Kasumi-1 (cell line): ENCODE measurements around the gene SPIN2B.
"Not testable (repeated sequence)": the region's sequence is repeated elsewhere in the genome, so short reads cannot be mapped to it uniquely, and the experiment has no call there.

Source experiments
- DNase-seq, 2 experiments: peaks; one replicate each; lab custom pipeline; 2025; lab: John Stamatoyannopoulos, UW

SPIN2B gene

DNA sequence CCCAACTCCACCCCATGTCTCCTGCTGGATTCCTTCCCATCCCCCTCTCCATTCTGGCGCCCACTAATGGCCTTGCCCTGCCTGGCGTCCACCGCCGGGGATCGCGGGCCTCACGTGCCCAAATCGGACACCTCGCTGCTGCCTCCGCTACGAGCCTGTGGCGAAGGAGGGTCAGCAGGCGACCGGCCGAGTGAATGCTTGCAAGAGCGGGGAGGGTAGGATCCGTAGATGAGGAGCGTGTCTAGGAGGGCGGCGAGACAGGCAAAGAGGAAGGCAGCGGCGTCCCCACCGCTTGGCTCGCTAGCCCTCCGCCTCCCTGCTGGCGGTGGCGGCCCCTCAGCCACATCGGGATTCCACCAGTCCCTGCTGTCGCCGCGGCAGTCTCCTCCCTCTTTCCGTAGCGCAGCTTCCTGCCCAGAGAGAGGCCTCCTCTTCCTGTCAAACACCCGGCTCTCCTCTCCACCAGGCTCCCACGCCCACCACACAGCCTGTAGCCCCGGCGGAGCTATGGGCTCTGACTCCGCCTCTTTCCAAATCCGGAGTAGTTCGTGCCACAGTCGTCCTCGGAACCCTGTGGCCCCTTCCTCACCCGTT is at the start of gene SPIN2B:
SPIN2B (minus strand) TSS at position 387 of the 594 bp plus-strand sequence.
- DNase-seq: peak; percentile 85 to 87

DNA sequence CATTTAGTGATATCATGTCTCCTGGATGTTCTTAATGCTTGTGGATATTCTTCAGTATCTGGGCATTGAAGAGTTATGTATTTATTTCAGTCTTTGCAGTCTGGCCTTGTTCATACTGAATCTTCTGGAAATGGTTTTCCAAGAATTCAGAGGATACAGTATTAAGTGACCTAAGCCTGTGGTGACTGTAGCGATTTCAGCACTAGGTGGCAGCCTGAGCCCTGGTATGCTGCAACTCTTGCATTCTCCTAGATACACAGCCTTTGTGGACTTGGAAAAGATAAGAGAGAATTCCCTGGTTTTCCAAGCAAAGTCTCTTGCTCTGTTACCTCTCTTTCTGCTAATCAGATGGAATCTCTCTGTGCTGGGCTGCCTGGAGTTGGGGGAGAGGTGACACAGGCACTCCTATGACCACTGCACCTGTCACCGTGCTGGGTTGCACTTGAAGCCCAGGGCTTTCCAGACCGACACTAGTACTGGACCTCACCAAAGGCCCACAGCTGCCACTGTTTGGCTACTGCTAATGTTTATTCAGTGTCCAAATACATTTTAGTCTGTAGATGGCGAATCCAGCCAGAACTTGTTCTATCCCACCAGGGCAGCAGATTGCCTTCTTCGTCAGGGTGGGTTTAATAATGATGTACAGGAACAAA is 35.2 kb upstream of the SPIN2B start:
- peak; percentile 34 for DNase-seq

DNA sequence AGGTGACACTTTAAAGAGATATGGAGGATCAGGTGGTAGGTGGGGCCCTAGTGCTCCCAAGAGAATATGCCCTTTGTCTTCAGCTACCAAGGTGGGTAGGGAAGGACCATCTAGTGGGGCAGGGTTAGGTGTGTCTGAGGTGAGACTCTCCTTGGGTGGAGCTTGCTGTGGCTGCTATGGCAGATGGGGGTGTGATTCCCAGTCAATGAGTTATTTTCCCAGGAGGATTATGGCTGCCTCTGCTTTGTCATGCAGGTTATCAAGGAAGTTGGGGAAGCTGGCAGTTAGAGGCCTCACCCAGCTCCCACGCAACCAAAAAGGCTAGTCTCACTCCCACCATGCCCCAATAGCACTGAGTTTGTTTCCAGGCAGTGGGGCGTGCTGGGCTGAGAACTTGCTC is 33.8 kb upstream of the SPIN2B start:
- no peak for DNase-seq

DNA sequence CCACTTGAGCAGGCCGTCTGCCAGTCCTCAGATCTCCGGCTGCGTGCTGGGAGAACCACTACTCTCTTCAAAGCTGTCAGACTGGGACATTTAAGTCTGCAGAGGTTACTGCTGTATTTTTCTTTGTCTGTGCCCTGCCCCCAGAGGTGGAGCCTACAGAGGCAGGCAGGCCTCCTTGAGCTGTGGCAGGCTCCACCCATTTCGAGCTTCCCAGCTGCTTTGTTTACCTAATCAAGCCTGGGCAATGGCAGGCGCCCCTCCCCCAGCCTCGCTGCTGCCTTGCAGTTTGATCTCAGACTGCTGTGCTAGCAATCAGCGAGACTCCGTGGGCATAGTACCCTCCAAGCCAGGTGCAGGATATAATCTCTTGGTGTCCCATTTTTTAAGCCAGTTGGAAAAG is 30.9 kb upstream of the SPIN2B start:
- not testable (repeated sequence) for DNase-seq

DNA sequence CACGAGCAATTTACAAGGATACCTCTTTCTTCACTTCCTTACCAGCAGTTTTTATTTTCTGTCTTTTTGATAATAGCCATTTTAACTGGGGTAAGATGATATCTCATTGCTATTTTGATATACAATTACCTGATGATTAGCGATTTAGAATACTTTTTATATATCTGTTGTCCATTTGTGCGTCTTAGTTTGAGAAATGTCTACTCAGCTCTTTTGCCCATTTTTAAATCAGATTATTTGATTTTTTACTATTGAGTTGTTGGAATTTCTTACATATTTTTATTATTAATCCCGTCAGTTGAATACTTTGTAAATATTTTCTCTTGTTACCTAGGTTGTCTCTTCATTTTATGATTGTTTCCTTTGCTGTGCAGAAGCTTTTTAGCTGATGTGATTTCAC is 17.3 kb upstream of the SPIN2B start:
- DNase-seq: no peak

DNA sequence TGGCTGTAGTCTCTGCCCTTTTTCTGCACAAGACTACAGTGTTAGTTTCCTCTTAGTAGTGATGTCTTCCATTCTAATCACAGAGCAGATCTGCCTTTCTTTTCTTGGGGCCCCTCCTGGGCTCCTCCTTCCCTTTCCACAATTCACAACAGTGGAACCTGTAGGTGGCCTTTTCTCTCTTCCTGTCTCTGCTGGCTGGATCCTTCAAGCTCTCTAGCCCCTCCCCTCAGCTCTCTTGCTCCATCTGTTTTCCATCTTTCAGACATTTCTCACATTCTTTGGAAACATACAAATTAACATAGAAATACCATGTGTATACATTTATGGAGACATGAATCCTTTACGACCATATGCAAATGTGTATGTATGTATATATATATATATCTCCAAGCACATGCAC is 16.2 kb upstream of the SPIN2B start:
- DNase-seq: no peak

DNA sequence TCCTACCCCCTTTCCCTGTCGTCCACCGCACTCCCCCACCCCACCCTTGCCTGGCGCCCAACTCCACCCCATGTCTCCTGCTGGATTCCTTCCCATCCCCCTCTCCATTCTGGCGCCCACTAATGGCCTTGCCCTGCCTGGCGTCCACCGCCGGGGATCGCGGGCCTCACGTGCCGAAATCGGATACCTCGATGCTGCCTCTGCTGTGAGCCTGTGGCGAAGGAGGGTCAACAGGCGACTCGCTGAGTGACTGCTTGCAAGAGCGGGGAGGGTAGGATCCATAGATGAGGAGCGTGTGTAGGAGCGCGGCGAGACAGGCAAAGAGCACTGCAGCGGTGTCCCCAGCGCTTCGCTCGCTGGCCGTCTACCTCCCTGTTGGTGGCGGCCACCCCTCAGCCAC is 15.7 kb upstream of the SPIN2B start, which contains the start of gene SPIN2A:
SPIN2A (minus strand) TSS at position 325 of the 400 bp plus-strand sequence. CDS start 800 bp downstream, outside the sequence.
- DNase-seq: not testable (repeated sequence)

DNA sequence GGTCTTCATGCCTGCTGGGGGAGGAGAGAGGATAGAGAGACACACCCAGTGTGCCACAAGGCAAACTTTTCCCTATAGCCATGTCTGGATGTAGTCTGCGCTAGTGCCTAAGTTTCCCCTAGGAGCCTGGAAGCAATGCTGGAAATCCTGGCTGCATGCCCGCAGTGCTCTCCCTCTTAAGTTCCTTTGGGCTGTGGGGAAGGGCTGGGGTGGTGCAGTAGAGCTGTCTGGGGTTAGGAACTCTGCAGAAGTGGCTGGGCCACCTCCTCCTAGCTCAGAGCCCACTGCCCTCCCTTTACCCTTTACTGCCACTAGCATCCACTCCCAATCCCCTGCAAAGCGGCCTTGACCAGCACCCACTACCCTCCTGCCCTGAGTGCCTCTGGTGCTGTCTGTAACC is 15.2 kb upstream of the SPIN2B start:
- not testable (repeated sequence) for DNase-seq

DNA sequence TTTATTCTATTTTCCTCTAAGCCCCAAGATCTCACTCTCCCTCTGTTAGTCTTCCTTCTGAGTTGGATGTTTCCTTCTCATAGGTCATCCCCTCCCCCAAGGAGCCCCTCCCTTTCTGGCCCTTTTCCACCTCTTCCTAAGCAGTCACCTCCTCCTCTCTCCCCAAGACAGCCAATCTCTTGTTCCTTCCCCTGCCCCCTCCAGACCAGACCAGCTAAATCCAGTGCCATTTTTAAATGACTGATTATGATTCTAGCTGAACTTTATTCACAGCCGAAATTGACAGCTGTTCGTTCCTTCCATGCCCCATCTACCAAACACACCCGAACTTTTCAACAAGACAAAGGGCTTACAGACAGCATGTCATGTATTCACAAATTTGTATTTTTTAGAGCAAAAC is 13.9 kb upstream of the SPIN2B start:
- no peak for DNase-seq

DNA sequence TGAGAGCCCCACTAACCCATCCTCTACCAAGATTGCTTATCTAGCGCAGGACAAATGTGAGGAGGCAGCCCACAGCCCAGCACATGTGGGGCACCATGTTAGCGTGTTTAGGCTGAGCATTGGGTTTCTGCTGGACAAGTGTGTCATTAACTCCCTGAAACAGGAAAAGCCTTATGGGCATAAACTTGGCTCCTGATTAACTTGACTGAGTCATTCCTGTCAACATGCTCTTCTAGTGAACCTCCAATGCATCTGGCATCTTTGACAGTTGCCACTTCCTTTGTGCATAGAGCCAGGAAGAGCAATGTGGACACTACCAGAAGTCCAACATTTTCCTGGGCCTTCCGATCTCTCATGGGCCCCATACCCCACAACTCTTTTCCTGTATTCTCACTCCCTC is 13.4 kb upstream of the SPIN2B start:
- no peak for DNase-seq

DNA sequence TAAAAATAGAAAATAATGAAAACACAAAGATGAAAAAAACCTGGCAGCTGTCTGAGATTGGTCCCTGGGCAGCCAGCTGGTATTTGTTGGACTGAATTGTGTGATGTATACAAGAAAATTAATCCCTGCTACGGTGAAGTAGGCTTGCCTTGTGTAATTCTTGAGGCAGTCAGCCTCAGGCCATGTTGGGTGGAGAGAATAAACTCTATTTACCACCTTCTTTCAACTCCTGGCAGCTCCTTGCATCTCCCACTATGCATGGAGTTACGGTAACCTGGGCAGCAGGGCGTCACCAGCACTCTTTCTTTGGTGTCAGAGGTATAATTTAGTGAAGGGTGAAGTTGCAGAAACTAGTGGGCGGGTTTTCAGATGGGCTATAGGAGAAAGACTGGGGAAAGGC is 12.4 kb upstream of the SPIN2B start:
- no peak for DNase-seq

DNA sequence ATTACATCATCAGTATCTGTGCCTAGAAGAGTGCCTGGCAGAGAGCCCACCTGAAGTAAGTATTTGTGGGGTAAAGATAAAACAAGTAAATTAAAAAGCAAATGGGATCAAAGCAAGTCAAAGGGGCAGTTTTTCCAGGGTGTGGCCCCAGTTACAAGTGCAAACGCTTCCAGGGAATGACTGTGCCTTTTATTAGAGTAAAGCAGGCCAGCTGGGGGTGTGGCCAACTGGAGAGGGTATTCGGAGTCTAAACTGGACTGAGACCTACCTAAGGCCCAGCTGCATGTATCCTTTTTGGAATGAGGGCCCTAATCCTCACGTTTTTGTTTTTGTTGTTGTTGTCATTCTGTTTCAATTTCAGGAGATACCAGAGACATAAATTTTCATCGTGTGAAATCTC is 11.9 kb upstream of the SPIN2B start:
- not testable (repeated sequence) for DNase-seq

DNA sequence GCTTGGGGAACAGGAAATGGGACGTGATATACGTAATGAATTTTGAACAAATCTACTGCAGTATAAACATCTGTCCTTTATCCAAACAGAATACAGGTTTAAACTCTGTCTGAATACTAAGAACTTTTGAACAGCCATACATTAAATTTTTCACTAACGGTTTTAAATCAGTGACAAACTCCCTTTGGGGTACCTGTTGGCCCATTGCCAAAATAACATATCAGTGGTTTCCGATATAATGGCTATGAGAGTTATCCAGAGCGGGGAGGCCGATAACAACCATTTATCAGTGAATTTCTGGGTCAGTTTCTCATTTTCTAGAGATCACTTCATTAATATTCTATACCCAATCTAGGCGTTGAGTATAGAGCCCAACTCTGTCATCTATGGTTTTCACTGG is 10.7 kb upstream of the SPIN2B start:
- DNase-seq: no peak

DNA sequence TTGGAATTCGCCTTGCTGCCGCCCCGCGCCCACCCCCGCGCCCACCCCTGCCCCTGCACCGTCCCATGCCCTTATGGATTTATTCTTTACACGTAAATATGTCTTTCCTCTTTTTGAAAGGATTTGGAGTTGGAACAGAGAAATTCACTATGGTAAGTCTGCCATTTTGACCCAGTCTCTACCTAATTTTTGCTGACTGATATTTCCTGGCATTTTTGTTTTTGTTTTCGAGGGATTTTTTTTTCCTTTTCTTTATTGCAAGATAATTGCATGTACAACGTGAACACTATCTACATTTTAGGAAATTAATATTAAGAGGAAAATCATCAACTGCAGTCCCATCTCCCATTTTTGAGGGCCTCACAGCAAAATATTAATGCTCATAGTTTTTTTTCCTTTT is 468 bp upstream of the SPIN2B start:
- DNase-seq: peak; percentile 30 to 49

DNA sequence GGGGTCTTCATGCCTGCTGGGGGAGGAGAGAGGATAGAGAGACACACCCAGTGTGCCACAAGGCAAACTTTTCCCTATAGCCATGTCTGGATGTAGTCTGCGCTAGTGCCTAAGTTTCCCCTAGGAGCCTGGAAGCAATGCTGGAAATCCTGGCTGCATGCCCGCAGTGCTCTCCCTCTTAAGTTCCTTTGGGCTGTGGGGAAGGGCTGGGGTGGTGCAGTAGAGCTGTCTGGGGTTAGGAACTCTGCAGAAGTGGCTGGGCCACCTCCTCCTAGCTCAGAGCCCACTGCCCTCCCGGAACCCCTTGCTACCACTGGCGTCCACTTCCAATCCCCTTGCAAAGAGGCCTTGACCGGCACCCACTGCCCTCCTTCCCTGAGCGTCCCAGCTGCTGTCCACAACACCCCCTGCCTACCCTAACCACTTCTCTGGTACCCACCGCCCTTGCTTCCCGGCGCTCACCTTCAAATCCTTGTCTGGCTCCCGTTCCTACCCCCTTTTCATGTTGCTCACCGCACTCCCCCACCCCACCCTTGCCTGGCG is 658 bp downstream of the SPIN2B start:
- not testable (repeated sequence) for DNase-seq

DNA sequence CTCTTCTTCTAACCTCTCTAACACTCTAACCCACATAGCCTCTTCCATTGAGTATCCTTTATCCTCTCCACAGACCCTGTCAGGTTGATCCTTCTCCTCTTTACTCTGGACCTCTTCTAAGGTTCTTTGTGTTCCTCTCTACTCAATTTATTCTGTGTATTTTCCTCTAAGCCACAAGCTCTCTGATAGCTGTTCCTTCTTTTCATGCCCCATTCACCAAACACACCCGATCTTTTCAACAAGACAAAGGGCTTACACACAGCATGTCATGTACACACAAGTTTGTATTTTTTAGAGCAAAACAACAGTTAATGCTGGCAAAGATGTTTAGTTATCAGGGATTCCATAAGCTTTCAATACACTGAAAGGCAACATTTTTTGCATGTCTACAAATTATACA is 1.9 kb downstream of the SPIN2B start:
- DNase-seq: no peak

DNA sequence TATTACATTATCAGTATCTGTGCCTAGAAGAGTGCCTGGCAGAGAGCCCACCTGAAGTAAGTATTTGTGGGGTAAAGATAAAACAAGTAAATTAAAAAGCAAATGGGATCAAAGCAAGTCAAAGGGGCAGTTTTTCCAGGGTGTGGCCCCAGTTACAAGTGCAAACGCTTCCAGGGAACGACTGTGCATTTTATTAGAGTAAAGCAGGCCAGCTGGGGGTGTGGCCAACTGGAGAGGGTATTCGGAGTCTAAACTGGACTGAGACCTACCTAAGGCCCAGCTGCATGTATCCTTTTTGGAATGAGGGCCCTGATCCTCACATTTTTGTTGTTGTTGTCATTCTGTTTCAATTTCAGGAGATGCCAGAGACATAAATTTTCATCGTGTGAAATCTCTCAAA is 3.8 kb downstream of the SPIN2B start:
- not testable (repeated sequence) for DNase-seq

DNA sequence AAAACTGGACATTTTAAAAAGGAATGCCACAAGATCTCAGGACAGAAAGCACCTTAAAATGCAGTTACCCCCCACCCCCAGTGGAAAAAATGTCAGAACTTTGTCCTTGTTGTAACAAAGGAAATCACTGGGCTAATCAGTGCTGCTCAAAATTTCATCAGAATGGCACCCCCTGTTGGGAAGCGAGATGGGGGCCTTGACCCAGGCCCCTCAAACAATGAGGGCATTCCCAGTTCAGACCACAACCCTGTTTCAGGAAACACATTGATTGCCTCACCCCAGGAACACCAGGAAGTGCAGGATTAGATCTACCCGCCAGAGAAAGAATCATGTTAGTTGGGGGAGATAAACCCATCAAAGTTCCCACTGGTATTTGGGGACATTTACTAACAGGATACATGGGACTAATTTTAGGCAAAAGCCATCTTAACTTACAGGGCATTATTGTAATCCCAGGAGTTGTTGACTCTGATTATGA is 16.4 kb downstream of the SPIN2B start:
- DNase-seq: no peak

DNA sequence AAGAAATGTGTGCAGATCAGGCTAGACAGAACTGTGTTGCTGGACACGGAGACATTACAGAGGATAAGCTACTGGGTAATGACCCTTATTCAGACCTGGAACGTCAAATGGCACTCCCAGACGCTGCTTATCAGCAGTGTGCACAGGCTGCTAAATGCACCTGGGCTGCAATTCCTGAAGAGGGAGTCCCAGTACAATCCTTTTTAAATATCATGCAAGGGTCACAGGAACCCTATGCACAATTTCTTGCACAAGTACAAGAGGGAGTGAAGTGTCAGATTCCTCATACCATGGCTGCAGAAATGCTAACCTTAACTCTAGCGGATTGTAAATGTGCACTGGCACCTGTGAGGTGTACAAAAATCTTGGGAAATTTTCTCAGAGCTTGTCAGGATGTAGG is 16.9 kb downstream of the SPIN2B start:
- no peak for DNase-seq

DNA sequence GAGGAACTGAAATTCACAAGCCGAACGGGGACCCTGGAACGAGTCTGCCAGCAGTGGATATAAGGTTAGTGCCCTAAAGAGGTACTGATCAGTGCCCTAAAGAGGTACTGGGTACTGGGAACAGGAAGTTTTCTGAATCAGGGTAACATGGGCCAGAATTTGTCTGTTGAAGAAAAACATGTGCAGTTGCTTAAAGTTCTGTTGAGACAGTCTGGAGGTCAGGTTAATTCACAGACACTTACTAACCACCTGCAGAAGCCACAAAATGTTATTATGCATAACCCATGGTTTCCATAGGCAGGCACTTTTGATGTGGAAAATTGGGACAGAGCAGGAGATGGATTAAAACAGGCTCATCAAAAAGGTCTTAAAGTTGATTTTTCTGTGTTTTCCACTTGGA is 17.9 kb downstream of the SPIN2B start:
- DNase-seq: no peak

DNA sequence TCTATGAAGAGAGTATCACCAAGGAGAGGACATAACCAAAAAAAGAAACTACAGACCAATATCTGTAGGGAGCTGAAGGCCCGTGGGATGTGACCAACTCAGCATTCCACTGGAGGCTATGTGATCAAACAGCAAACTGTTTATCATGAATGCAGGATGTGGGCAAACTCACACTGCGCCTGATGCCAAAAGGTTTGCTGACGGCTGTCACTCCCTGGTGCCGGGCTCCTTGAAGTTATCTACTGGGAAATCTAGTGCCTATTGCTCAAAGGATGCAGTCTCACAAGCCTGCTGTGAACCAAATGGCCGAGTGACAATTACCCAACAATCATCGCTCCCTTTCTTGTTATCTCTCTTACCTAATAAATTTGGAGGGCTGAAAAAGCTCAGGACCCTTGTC is 18.4 kb downstream of the SPIN2B start:
- not testable (repeated sequence) for DNase-seq

DNA sequence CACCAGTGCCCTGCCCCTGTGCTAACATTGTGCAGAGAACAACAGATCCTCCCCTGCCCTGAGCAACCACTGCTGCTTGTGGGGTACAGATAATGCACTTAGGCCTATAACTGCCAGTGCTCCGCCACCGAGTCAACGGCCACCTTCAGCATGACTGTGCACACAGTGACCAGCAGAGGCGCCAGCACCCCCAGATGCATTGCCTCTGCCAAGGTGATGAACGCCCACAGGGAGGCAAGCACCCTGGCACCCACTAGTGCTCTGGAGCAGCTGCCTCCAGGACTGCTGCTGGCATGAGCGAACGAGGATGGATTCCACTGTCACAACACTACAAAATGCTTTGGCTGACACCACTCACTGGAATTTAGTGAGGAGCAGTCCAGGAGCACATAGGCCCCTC is 38.2 kb downstream of the SPIN2B start:
- DNase-seq: no peak

DNA sequence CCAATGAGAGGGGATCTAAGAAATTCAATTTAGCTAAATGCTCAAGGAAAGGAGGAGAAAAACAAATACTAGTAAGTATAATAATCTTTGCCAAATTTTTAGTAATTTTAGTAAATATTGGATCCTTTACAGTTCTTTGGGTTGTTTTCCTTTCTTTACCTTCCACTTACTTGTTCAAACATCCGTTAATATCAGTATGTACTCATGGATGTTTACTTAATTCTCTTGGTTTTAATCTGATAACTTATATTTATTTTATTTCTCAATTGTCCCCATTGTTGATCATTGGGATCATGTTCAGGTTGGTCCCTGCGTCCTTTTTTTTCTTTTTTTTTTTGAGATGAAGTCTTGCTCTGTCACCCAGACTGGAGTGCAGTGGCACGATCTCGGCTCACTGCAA is 46.9 kb downstream of the SPIN2B start:
- no peak for DNase-seq
